Measurements from ENCODE around the gene EVX1. TPM values are rescaled to one million over a fixed set of nuclear protein-coding genes. Genes with fewer than 3 reads are reported as not detected.

The EVX1 gene
- total RNA-seq, 6 experiments from 2014 or later: not detected

GRCh38 chr7:27220440-27220955, 22.1 kb upstream of the EVX1 start:
- no peaks in the 10 kb centered on the region for H3K36me3 Mint-ChIP-seq (ENCODE audit: low read depth)
- peaks cover 26% of the 10 kb centered on the region for H3K27me3 Mint-ChIP-seq (ENCODE audit: insufficient read depth)
- H3K4me3 Mint-ChIP-seq: no peak overlapping the region
- H3K27ac Mint-ChIP-seq: no peak overlapping the region
- no peaks in the 10 kb centered on the region for H3K4me1 Mint-ChIP-seq (ENCODE audit: low read depth)
- H3K9me3 Mint-ChIP-seq: no peaks in the 10 kb centered on the region
- DNase-seq: no peak
- no peak for TF ChIP-seq CTCF (IDR thresholded peaks at IDR 0.05)

GRCh38 chr7:27221201-27221797, 21.3 kb upstream of the EVX1 start:
- Mint-ChIP-seq H3K9me3 (no peaks in the 10 kb centered on the region), H3K4me3 (no peak overlapping the region), H3K36me3 (ENCODE audit: low read depth) (no peaks in the 10 kb centered on the region), H3K27me3 (ENCODE audit: insufficient read depth) (peaks cover 26% of the 10 kb centered on the region), H3K4me1 (ENCODE audit: low read depth) (no peaks in the 10 kb centered on the region), H3K27ac (no peak overlapping the region)
- TF ChIP-seq CTCF (IDR thresholded peaks at IDR 0.05): no peak
- no peak for DNase-seq

GRCh38 chr7:27223941-27224575, 18.5 kb upstream of the EVX1 start:
- TF ChIP-seq CTCF (IDR thresholded peaks at IDR 0.05): no peak
- no peak overlapping the region for H3K27ac Mint-ChIP-seq
- DNase-seq: no peak
- peaks cover 30% of the 10 kb centered on the region for H3K27me3 Mint-ChIP-seq (ENCODE audit: insufficient read depth)
- H3K4me1 Mint-ChIP-seq (ENCODE audit: low read depth): no peaks in the 10 kb centered on the region
- no peaks in the 10 kb centered on the region for H3K9me3 Mint-ChIP-seq
- no peak overlapping the region for H3K4me3 Mint-ChIP-seq
- no peaks in the 10 kb centered on the region for H3K36me3 Mint-ChIP-seq (ENCODE audit: low read depth)

DNA sequence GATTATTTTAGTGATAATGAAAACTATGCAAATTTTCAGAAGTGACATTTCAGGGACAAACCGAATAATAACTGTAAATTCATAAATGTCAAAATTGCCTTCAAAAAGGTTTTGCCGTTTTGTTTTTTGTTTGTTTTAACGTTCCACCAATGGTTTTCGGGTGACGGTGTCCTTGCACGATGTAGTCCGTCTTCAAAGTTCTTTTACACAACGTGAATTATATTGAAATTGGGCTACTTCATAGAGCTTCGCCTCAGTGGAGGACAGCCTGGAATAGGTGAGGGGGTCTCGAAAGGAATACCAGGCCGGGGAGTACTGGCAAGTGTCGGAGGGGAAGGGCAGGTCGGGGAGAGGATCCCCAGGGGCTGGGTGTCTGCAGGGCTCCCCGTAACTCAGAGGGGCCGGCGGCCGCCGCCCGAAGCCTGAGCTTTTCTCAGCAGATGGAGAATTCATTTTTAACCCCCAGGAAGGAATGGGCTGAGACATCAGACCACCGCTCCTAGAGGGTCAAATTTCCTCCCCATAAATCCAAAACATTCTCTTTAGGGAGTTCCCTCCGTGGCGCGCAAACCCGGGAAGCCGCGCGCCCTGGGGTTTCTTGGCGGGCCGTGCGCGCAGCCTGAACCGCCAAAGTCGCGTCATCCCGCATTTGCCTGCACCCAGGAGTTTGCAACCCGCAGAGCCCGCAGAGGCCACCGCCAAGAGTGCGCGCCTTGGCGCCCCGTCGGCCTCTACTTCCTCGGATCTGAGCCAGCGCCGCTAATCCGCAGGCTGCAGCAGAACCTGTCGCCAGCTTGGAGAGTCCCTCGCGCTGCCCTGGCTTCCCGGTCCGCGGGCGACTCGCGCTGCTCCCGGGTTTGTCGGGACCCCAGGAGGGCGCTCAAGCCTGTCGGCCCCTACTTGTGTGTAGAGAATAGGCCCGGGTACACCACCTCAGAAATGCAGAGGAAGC, 17.3 kb upstream of the EVX1 start:
- no peaks in the 10 kb centered on the region for H3K9me3 Mint-ChIP-seq
- no peak overlapping the region for H3K27ac Mint-ChIP-seq
- no peak overlapping the region for H3K4me3 Mint-ChIP-seq
- TF ChIP-seq CTCF (IDR thresholded peaks at IDR 0.05): no peak
- H3K36me3 Mint-ChIP-seq (ENCODE audit: low read depth): no peaks in the 10 kb centered on the region
- H3K27me3 Mint-ChIP-seq (ENCODE audit: insufficient read depth): peaks cover 24% of the 10 kb centered on the region
- no peak for DNase-seq
- H3K4me1 Mint-ChIP-seq (ENCODE audit: low read depth): no peaks in the 10 kb centered on the region

DNA sequence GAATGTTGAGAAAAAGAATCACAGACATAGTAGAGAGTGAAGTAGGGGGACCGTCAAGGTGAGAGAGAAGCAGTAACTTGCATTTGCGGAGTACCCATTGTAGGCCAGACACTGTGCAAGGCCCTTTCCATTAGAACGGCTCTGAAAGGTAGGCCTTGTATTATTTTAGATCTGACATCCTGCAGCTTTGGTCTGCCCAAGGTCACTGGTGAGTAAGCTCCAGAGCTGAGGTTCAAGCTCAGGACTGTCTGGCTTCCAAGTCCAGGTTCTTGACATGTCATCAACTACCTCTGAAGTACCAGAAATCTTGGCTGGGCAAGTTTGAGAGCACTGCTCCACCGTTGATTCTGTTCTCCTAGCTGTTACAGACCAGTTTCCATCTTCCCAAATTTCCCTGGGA, 13.2 kb upstream of the EVX1 start:
- Mint-ChIP-seq H3K4me3 (no peak overlapping the region), H3K36me3 (ENCODE audit: low read depth) (no peaks in the 10 kb centered on the region), H3K27me3 (ENCODE audit: insufficient read depth) (peaks cover 10% of the 10 kb centered on the region), H3K4me1 (ENCODE audit: low read depth) (no peaks in the 10 kb centered on the region), H3K9me3 (no peaks in the 10 kb centered on the region), H3K27ac (no peak overlapping the region)
- TF ChIP-seq CTCF (IDR thresholded peaks at IDR 0.05): no peak
- DNase-seq: no peak
